ENCODE measurements around the gene TNF. TPM values are rescaled to one million over a fixed set of nuclear protein-coding genes. Genes with fewer than 3 reads are reported as not detected.

The TNF gene
- polyA plus RNA-seq, 1 of the 3 experiments (the other 2 are of a cell fraction): not detected

DNA sequence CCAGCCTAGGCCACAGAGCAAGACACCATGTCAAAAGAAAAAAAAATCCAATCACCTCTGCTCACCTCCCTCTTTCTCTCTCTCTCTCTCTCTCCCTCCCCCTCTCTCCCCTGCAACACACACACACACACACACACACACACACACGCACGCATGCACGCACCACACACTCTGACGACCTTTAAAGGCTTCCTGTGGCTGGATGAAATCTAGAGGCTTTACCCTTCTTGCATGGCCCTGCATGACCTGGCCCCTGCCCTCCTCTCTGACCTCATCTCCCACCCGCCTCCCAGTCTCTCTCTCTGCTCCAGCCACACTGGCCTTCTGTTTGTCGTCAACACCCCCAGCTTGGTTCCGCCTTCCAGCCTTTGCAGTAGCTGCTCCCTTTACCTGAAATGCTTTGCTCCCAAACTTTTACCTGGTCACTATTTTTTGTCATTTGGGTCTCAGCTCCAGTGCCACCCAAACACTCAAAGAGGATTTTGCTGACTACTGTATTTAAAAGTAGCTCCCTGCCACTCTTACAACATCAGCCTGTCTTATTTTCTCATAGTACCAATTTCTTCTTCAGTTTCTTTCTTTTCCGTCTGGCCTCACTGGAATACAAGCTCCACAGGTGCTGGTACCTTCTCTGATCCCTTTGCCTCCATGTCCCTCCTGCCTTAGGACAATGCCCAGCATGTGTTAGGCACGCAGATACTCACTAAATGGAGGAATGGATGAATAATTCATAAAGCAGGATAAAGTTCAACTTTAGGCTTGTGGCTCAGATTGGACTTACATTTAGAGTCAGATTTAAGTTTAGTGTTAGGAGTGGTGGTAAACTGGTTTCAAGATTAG lies 7.6 kb upstream of the TNF start:
- POLR2A ChIA-PET: no interaction called here
- Histone ChIP-seq H3K27me3 (ENCODE audit: insufficient read depth) (no peaks in the 10 kb centered on the region), H4K20me1 (ENCODE audit: insufficient read depth) (no peaks in the 10 kb centered on the region), H3K27ac (ENCODE audit: low read depth in 2 of 2, low read length in 1 of 2) (no peak overlapping the region), H3K9me3 (no peaks in the 10 kb centered on the region; the same call in 1 of the 2 replicates), H3K36me3 (replicated peaks in 1 of 2; ENCODE audit: control insufficient read depth in 1 of 2, insufficient read depth in 2 of 2, low read length in 1 of 2) (no peaks in the 10 kb centered on the region), H3K4me3 (ENCODE audit: low read depth in 2 of 2, low read length in 1 of 2) (no peak overlapping the region), H3K4me2 (no peak overlapping the region), H3K9me2 (no peaks in the 10 kb centered on the region), H3K79me2 (ENCODE audit: insufficient read depth) (no peaks in the 10 kb centered on the region), H2AFZ (ENCODE audit: low read depth) (no peak overlapping the region), H3K9ac (no peak overlapping the region), H3F3A (replicated peaks; ENCODE audit: insufficient read depth) (peaks cover 13% of the 10 kb centered on the region), H3K4me1 (ENCODE audit: control insufficient read depth in 1 of 2, insufficient read depth in 2 of 2, low read depth in 1 of 2, low read length in 1 of 2) (peaks cover 0 to 3% of the 10 kb centered on the region in 2 experiments; a peak in 1 of 4 replicates)
- TF ChIP-seq RCOR1 (IDR thresholded peaks at IDR 0.05; ENCODE audit: low read length) (no peak), RFX5 (IDR thresholded peaks at IDR 0.05; ENCODE audit: low read length) (no peak), NRF1 (IDR thresholded peaks at IDR 0.05; ENCODE audit: low read depth, low read length) (no peak), FOXM1 (IDR thresholded peaks at IDR 0.05; ENCODE audit: low read depth) (no peak), TAF1 (IDR thresholded peaks at IDR 0.05; ENCODE audit: borderline replicate concordance, low read depth, low read length) (no peak), NFIC (IDR thresholded peaks at IDR 0.05; ENCODE audit: borderline replicate concordance) (no peak), CHD2 (IDR thresholded peaks at IDR 0.05; ENCODE audit: low read length, partially characterized antibody) (no peak), EP300 (IDR thresholded peaks at IDR 0.05; ENCODE audit: borderline replicate concordance in 1 of 2, low read depth in 1 of 2, low read length in 1 of 2) (no peak), SIN3A (IDR thresholded peaks at IDR 0.05; ENCODE audit: borderline replicate concordance, low read depth, low read length) (no peak), ZBTB33 (IDR thresholded peaks at IDR 0.05; ENCODE audit: borderline replicate concordance, low read depth) (no peak), FOXJ3 (CRISPR knock-in tag; IDR thresholded peaks at IDR 0.05) (no peak), GATA2 (CRISPR knock-in tag; IDR thresholded peaks at IDR 0.05) (no peak), USF2 (IDR thresholded peaks at IDR 0.05; ENCODE audit: borderline replicate concordance, low read depth, low read length) (no peak), USF1 (IDR thresholded peaks at IDR 0.05; ENCODE audit: borderline replicate concordance, low read depth) (no peak), MEF2A (IDR thresholded peaks at IDR 0.05; ENCODE audit: borderline replicate concordance, low read depth) (no peak), RXRA (IDR thresholded peaks at IDR 0.05; ENCODE audit: borderline replicate concordance, low read depth) (no peak)
- TF ChIP-seq, protein P1, sequence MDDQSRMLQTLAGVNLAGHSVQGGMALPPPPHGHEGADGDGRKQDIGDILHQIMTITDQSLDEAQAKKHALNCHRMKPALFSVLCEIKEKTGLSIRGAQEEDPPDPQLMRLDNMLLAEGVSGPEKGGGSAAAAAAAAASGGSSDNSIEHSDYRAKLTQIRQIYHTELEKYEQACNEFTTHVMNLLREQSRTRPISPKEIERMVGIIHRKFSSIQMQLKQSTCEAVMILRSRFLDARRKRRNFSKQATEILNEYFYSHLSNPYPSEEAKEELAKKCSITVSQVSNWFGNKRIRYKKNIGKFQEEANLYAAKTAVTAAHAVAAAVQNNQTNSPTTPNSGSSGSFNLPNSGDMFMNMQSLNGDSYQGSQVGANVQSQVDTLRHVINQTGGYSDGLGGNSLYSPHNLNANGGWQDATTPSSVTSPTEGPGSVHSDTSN (IDR thresholded peaks at IDR 0.05): no peak
- TF ChIP-seq, protein P2, sequence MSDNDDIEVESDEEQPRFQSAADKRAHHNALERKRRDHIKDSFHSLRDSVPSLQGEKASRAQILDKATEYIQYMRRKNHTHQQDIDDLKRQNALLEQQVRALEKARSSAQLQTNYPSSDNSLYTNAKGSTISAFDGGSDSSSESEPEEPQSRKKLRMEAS (IDR thresholded peaks at IDR 0.05; ENCODE audit: low read depth): no peak
- TF ChIP-seq, protein P3, sequence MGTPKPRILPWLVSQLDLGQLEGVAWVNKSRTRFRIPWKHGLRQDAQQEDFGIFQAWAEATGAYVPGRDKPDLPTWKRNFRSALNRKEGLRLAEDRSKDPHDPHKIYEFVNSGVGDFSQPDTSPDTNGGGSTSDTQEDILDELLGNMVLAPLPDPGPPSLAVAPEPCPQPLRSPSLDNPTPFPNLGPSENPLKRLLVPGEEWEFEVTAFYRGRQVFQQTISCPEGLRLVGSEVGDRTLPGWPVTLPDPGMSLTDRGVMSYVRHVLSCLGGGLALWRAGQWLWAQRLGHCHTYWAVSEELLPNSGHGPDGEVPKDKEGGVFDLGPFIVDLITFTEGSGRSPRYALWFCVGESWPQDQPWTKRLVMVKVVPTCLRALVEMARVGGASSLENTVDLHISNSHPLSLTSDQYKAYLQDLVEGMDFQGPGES (IDR thresholded peaks at IDR 0.05; ENCODE audit: low read depth, low read length): no peak
- CTCF ChIA-PET: interaction anchor here (0.7 to 5.4 kb wide), 5 partner anchors 13 to 144 kb away, joined by 4 to 22 read pairs (median 6); partner anchors contain the start of gene LTB
- 85% methylated on average over 9 of the region's 9 CpGs for WGBS (ENCODE audit: low lambda C conversion rate)
- DNase-seq: no peak
